HCT116 (cell line): ENCODE results near the gene METTL13. TPM values are rescaled to one million over a fixed set of nuclear protein-coding genes. Genes with fewer than 3 reads are reported as not detected.

Experiments used
- ATAC-seq: fragments of 200-7000 bp; cut with Tn5 transposase; 2 replicates; pipeline ENCODE4 v1.9.1; 2020; ENCODE audit warnings: mild to moderate bottlenecking, moderate library complexity
- BruUV-seq: library from RNA; stranded (reverse); fragments of 400-500 nt; replicated peaks from 2 replicates; lab custom pipeline; 2021; lab: Mats Ljungman, UMichigan
- CTCF ChIA-PET: fragments of 300-600 bp; sonication (Branson Sonifier 250); formaldehyde crosslinking; loops from one replicate; lab custom pipeline; 2021; ENCODE audit warnings: antibody characterized with exemption; lab: Charles Lee
- POLR2A ChIA-PET: fragments of 300-600, 350-600 bp; sonication (Branson Sonifier 250); formaldehyde crosslinking; loops from one replicate; lab custom pipeline; 2021; ENCODE audit warnings: antibody characterized with exemption; lab: Charles Lee
- RAD21 ChIA-PET, 2 experiments: fragments of 300-600 bp; sonication (Branson Sonifier 250); formaldehyde crosslinking; loops; one replicate each; lab custom pipeline; 2023; ENCODE audit warnings: low total read pairs in 2 of 2; ENCODE audit not compliant: uncharacterized antibody in 2 of 2, unreplicated experiment in 2 of 2, low non-redundant PET in 1 of 2; lab: Charles Lee
- DNase-seq: peaks from one replicate; pipeline ENCODE4 v3.0.0-alpha.2; 2010; ENCODE audit warnings: low read depth, low spot score
- H2AFZ ChIP-seq: fragments of 200-600 bp; shearing (Covaris generic), sonication (generic); 2 replicates; pipeline ENCODE4 v1.6.1; 2017; ENCODE audit warnings: low read depth, mixed run types, mixed read lengths, antibody characterized with exemption, low read length; ENCODE audit not compliant: poor library complexity, severe bottlenecking
- H3K27ac ChIP-seq: 2 replicates; pipeline ENCODE4 v1.5.1; 2012; ENCODE audit warnings: low read depth, low read length
- H3K27me3 ChIP-seq: fragments of 200-600 bp; sonication (generic); 2 replicates; pipeline ENCODE4 v1.6.1; 2016; ENCODE audit warnings: mixed run types, low read length, mixed read lengths; ENCODE audit not compliant: insufficient read depth
- H3K36me3 ChIP-seq, 2 experiments: fragments of 200-500 bp in 1 of 2; fragments of 200-600 bp in 1 of 2; sonication (Bioruptor generic) in 1 of 2; sonication (generic) in 1 of 2; 2 replicates each; pipeline versions ENCODE4 v1.5.1 to v1.6.1; 2014 to 2016; ENCODE audit warnings: low read length in 2 of 2, inconsistent platforms in 1 of 2, mixed read lengths in 1 of 2, mixed run types in 1 of 2; ENCODE audit not compliant: insufficient read depth in 2 of 2, control insufficient read depth in 1 of 2
- H3K4me1 ChIP-seq, 2 experiments: fragments of 200-600 bp in 1 of 2; sonication (generic) in 1 of 2; 2 replicates each; pipeline versions ENCODE4 v1.5.1 to v1.6.1; 2012 to 2017; ENCODE audit warnings: low read length in 2 of 2, inconsistent platforms in 1 of 2, mild to moderate bottlenecking in 1 of 2, mixed read lengths in 1 of 2, mixed run types in 1 of 2, moderate library complexity in 1 of 2; ENCODE audit not compliant: insufficient read depth in 2 of 2, control insufficient read depth in 1 of 2
- H3K4me2 ChIP-seq: fragments of 200-600 bp; sonication (generic); 2 replicates; pipeline ENCODE4 v1.6.1; 2017; ENCODE audit warnings: mixed run types, low read length, mixed read lengths
- H3K4me3 ChIP-seq, 2 experiments: fragments of 200-600 bp in 1 of 2; sonication (generic) in 1 of 2; replicated peaks in 1 of 2; 2 replicates each; pipeline ENCODE4 v1.5.1; 2011 to 2016; ENCODE audit warnings: low read length in 2 of 2, control low read depth in 1 of 2, low read depth in 1 of 2, mild to moderate bottlenecking in 1 of 2, mixed read lengths in 1 of 2, mixed run types in 1 of 2
- H3K79me2 ChIP-seq: fragments of 200-600 bp; sonication (generic); 2 replicates; pipeline ENCODE4 v1.6.1; 2017; ENCODE audit warnings: mild to moderate bottlenecking, mixed run types, low read length, moderate library complexity, mixed read lengths; ENCODE audit not compliant: insufficient read depth
- H3K9ac ChIP-seq: fragments of 200-600 bp; sonication (generic); 2 replicates; pipeline ENCODE4 v1.6.1; 2016; ENCODE audit warnings: low read length, mixed read lengths
- H3K9me2 ChIP-seq: fragments of 200-600 bp; sonication (generic), shearing (Covaris generic); 2 replicates; pipeline ENCODE4 v1.6.1; 2017; ENCODE audit warnings: mixed run types, mild to moderate bottlenecking, moderate library complexity; ENCODE audit not compliant: insufficient read depth
- H3K9me3 ChIP-seq, 2 experiments: fragments of 200-500 bp in 1 of 2; fragments of 200-600 bp in 1 of 2; sonication (Bioruptor generic) in 1 of 2; sonication (generic) in 1 of 2; 2 replicates each; pipeline ENCODE4 v1.6.1; 2014 to 2017; ENCODE audit warnings: low read length in 2 of 2, mixed read lengths in 2 of 2, inconsistent platforms in 1 of 2, low read depth in 1 of 2, mild to moderate bottlenecking in 1 of 2, mixed run types in 1 of 2, moderate library complexity in 1 of 2; ENCODE audit not compliant: control insufficient read depth in 1 of 2, insufficient read depth in 1 of 2
- H4K20me1 ChIP-seq: fragments of 200-600 bp; sonication (generic), shearing (Covaris generic); 2 replicates; pipeline ENCODE4 v1.6.1; 2017; ENCODE audit warnings: mixed run types, mild to moderate bottlenecking, moderate library complexity; ENCODE audit not compliant: insufficient read depth
- CEBPB ChIP-seq: IDR thresholded peaks from 2 replicates; pipeline ENCODE4 v1.6.1; 2012; ENCODE audit warnings: low read depth
- EGR1 ChIP-seq: IDR thresholded peaks from 2 replicates; pipeline ENCODE4 v1.6.1; 2012; ENCODE audit warnings: low read depth
- ELF1 ChIP-seq: IDR thresholded peaks from 2 replicates; pipeline ENCODE4 v1.6.1; 2012; ENCODE audit warnings: low read depth, borderline replicate concordance
- EZH2 ChIP-seq: fragments of 200-600 bp; sonication (generic); IDR thresholded peaks from 2 replicates; pipeline ENCODE4 v1.6.1; 2017; ENCODE audit warnings: antibody characterized with exemption, mixed run types
- JUND ChIP-seq: IDR thresholded peaks from 2 replicates; pipeline ENCODE4 v1.6.1; 2012
- POLR2A ChIP-seq: IDR thresholded peaks from 2 replicates; pipeline ENCODE4 v1.7.0; 2011; ENCODE audit warnings: borderline replicate concordance; ENCODE audit not compliant: insufficient read depth, insufficient read length; ENCODE audit errors: extremely low read depth
- POLR2AphosphoS5 ChIP-seq: IDR thresholded peaks from 2 replicates; pipeline ENCODE4 v1.6.1; 2011; ENCODE audit warnings: mild to moderate bottlenecking, low read depth, low read length, moderate library complexity
- RAD21 ChIP-seq: IDR thresholded peaks from 2 replicates; pipeline ENCODE4 v1.6.1; 2012; ENCODE audit warnings: low read depth, mild to moderate bottlenecking
- SP1 ChIP-seq: IDR thresholded peaks from 2 replicates; pipeline ENCODE4 v1.6.1; 2012; ENCODE audit warnings: low read depth
- SRF ChIP-seq: IDR thresholded peaks from 2 replicates; pipeline ENCODE4 v1.6.1; 2012; ENCODE audit warnings: low read depth
- YY1 ChIP-seq: IDR thresholded peaks from 2 replicates; pipeline ENCODE4 v1.6.1; 2011; ENCODE audit warnings: low read length, low read depth, moderate library complexity, mild to moderate bottlenecking; ENCODE audit not compliant: insufficient replicate concordance; ENCODE audit errors: extremely low read depth
- ZNF274 ChIP-seq: fragments of 200-500 bp; sonication (Bioruptor generic); IDR thresholded peaks from 2 replicates; pipeline ENCODE4 v1.6.1; 2014; ENCODE audit warnings: mild to moderate bottlenecking, low read depth, low read length, inconsistent platforms
- intact Hi-C: fragments of 100-400 bp; cut with micrococcal nuclease; formaldehyde crosslinking; loops from 2 replicates; pipeline ENCODE4 v1.10.0; 2022
- total RNA-seq: library from RNA; stranded (reverse); gene quantifications from one replicate; pipeline ENCODE4 v1.2.1, GENCODE V29; 2021; ENCODE audit not compliant: unreplicated experiment
- TF ChIP-seq, protein P1 (sequence below): IDR thresholded peaks from 2 replicates; pipeline ENCODE4 v1.6.1; 2012
- TF ChIP-seq, protein P2 (sequence below): IDR thresholded peaks from 2 replicates; pipeline ENCODE4 v1.6.1; 2012
- TF ChIP-seq, protein P3 (sequence below), 3 experiments: fragments of 200-600 bp in 1 of 3; sonication (generic) in 1 of 3; IDR thresholded peaks in 2 of 3; conservative IDR thresholded peaks in 1 of 3; 2 replicates each; pipeline ENCODE4 v1.5.1; 2012 to 2017; ENCODE audit warnings: low read depth in 2 of 3, low read length in 2 of 3, antibody characterized with exemption in 1 of 3, borderline replicate concordance in 1 of 3, control low read depth in 1 of 3, mild to moderate bottlenecking in 1 of 3, mixed read lengths in 1 of 3, mixed run types in 1 of 3, moderate library complexity in 1 of 3; ENCODE audit not compliant: insufficient read depth in 1 of 3

METTL13 gene
- total RNA-seq, 1 experiment from 2014 or later = 33.9 TPM

DNA sequence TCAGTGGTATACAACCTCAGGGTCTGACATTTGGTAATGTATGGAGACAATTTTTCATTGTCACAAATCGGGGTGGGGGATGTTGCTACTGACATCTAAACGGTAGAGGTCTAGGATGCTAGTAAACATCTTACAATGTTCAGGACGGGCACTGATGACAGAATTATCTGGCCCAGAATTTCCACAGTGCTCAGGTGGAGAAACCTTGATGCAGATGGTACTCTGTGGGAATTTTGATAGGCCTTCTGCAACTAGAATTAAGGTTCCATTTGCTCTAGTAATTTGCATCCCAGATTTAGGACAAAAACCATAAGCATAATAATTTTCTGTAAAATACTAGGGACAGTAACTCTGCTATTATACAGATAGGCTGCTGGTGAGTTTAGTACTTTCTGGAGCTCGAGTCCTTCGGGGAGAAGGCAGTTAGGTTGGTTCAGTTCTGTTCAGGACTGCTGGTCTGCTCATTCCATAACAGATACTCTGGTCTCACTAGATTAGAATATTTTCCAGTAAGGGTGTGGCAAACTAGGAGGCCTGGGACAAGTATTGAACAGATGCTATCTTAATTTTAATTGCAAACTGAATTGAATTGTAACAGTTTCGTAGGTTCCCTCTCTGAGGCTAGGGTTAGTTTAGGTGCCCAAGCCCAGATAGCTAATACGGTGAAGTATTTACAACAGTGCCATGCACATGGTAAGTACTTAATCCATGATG, 11.4 kb downstream of the METTL13 start:
- H4K20me1 ChIP-seq = no peaks in the 10 kb centered on the region
- H3K36me3 ChIP-seq = peaks cover 33 to 66% of the 10 kb centered on the region in 2 experiments; a peak in 3 of 4 replicates
- peaks cover 0 to 9% of the 10 kb centered on the region in 2 experiments; a peak in 2 of 4 replicates for H3K4me1 ChIP-seq
- H3K9me2 ChIP-seq = no peaks in the 10 kb centered on the region
- intact Hi-C loops = no loop called here
- no TSS peak for BruUV-seq
- DNase-seq = no peak
- no peak overlapping the region for H3K27ac ChIP-seq
- peaks cover 26% of the 10 kb centered on the region; the same call in 1 of the 2 replicates for H3K79me2 ChIP-seq
- no peaks in the 10 kb centered on the region for H3K27me3 ChIP-seq
- no peaks in the 10 kb centered on the region for H3K9me3 ChIP-seq
- POLR2A ChIA-PET = no interaction called here
- RAD21 ChIA-PET = no interaction called here
- no peak overlapping the region for H3K4me2 ChIP-seq
- TF ChIP-seq, protein P1, sequence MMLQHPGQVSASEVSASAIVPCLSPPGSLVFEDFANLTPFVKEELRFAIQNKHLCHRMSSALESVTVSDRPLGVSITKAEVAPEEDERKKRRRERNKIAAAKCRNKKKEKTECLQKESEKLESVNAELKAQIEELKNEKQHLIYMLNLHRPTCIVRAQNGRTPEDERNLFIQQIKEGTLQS = no peak
- TF ChIP-seq ELF1 (no peak), YY1 (no peak), EGR1 (no peak), RAD21 (no peak), POLR2AphosphoS5 (no peak), SRF (no peak), ZNF274 (no peak), JUND (no peak), EZH2 (no peak), CEBPB (no peak), POLR2A (no peak), SP1 (no peak)
- TF ChIP-seq, protein P2, sequence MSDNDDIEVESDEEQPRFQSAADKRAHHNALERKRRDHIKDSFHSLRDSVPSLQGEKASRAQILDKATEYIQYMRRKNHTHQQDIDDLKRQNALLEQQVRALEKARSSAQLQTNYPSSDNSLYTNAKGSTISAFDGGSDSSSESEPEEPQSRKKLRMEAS = no peak
- TF ChIP-seq, protein P3, sequence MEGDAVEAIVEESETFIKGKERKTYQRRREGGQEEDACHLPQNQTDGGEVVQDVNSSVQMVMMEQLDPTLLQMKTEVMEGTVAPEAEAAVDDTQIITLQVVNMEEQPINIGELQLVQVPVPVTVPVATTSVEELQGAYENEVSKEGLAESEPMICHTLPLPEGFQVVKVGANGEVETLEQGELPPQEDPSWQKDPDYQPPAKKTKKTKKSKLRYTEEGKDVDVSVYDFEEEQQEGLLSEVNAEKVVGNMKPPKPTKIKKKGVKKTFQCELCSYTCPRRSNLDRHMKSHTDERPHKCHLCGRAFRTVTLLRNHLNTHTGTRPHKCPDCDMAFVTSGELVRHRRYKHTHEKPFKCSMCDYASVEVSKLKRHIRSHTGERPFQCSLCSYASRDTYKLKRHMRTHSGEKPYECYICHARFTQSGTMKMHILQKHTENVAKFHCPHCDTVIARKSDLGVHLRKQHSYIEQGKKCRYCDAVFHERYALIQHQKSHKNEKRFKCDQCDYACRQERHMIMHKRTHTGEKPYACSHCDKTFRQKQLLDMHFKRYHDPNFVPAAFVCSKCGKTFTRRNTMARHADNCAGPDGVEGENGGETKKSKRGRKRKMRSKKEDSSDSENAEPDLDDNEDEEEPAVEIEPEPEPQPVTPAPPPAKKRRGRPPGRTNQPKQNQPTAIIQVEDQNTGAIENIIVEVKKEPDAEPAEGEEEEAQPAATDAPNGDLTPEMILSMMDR (IDR thresholded peaks at IDR 0.05 in 2 of 3, conservative IDR thresholded peaks at IDR 0.05 in 1 of 3; ENCODE audit: borderline replicate concordance in 1 of 3, insufficient read depth in 1 of 3, low read depth in 2 of 3, low read length in 2 of 3) = no peak
- no peak for ATAC-seq
- no peak overlapping the region for H3K4me3 ChIP-seq
- no peak overlapping the region for H3K9ac ChIP-seq
- no peak overlapping the region for H2AFZ ChIP-seq
- CTCF ChIA-PET = no interaction called here
